Measurements from ENCODE around the gene IPP.
"Not testable (repeated sequence)": the region's sequence is repeated elsewhere in the genome, so short reads cannot be mapped to it uniquely, and the experiment has no call there.

IPP gene

DNA sequence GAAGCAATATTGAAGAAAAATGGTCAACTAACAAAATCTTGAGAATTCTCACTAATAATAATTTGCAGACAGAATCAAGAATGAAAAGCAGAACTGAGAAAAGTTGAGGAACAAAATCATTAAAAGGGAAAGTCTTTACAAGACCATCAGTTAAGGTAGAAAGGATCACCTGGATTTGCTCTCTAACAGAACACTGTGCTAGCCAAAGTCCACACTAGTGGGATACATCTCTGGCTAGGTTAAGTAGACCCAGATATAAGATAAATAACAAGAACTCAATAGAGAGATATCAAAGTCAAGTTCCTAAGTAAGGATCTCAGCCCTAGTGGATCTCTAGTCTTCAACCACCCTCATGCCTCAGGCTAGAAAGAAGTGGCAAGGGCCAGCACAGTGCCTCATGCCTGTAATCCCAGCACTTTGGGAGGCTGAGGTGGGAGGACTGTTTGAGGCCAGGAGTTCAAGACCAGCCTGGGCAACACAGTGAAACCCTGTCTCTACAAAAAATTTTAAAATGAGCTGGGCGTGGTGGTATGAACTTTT, 19.6 kb downstream of the IPP start:
- no peak for DNase-seq (ENCODE audit: low spot score)
- TF ChIP-seq, protein P1, sequence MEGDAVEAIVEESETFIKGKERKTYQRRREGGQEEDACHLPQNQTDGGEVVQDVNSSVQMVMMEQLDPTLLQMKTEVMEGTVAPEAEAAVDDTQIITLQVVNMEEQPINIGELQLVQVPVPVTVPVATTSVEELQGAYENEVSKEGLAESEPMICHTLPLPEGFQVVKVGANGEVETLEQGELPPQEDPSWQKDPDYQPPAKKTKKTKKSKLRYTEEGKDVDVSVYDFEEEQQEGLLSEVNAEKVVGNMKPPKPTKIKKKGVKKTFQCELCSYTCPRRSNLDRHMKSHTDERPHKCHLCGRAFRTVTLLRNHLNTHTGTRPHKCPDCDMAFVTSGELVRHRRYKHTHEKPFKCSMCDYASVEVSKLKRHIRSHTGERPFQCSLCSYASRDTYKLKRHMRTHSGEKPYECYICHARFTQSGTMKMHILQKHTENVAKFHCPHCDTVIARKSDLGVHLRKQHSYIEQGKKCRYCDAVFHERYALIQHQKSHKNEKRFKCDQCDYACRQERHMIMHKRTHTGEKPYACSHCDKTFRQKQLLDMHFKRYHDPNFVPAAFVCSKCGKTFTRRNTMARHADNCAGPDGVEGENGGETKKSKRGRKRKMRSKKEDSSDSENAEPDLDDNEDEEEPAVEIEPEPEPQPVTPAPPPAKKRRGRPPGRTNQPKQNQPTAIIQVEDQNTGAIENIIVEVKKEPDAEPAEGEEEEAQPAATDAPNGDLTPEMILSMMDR (IDR thresholded peaks at IDR 0.05; ENCODE audit: extremely low read depth, missing control alignments) = no peak

DNA sequence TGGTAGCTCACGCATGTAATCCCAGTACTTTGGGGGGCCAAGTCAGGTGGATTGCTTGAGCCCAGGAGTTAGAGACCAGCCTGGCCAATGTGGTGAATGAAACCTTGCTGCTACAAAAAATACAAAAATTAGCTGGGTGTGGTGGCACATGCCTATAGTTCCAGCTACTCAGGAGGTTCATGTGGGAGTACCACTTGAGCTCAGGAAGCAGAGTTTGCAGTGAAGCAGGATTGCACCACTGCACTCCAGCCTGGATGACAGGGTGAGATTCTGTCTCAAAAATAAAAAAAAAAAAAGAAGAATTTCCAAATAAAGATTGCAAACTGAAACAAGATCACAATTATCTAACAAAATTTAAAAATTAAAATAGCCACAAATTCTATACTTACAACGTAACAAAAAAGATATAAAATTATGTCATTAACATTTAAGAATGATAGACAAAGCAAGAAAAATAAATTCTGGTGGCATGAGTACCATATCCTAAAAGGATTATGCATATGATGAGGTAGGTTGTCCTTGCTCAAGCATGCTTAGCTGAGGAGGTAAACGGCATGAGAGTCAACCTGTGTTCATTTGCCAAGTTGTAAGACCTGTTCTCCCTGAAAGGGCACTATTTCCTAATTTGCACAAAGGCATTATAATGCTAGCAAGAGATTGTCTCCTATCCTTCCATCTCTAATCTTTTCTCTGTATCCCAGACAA, 20.2 kb downstream of the IPP start:
- no peak for DNase-seq (ENCODE audit: low spot score)
- TF ChIP-seq, protein P1 (IDR thresholded peaks at IDR 0.05; ENCODE audit: extremely low read depth, missing control alignments) = no peak

DNA sequence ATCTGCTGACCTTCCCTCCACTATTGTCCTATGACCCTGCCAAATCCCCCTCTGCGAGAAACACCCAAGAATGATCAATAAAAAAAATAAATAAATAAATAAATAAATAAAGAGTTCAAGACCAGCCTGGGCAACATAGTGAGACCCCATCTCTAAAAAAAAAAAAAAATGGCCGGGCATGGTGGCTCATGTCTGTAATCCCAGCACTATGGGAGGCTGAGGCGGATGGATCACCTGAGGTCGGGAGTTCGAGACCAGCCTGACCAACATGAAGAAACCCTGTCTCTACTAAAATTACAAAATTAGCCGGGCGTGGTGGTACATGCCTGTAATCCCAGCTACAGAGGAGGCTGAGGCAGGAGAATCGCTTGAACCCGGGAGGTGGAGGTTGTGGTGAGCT, 24.4 kb downstream of the IPP start:
- not testable (repeated sequence) for DNase-seq (ENCODE audit: low spot score)

DNA sequence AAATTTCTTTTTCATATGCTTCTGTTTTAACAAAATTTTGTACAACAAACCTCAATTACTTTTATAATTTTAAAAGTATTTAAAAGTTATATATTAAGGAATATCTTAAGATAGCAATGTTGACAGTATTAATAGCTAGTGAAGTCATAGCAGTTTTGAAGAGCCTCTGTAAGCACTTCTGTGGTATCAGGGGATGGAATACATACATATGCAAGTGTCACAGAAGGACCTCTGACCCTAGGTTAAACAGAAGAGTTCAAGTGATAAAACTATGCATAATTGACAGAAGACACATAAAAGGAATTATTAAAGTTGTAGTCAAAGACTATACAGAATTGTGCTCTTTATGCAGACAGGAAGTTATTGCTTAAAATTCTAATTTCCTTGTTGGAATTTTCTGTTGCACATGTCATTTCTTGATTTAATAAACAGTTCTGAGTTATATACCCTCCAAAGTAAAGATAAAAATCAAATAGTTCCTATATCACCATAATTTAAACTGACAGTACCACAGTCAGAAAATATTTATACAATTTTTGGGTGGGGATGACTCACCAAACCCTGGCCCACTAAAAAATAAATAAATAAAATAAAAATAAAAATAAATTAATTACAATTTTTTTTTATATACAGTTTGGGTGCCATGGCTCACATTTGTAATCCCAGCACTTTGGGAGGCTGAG, 27.1 kb downstream of the IPP start:
- no peak for DNase-seq (ENCODE audit: low spot score)
- TF ChIP-seq, protein P1 (IDR thresholded peaks at IDR 0.05; ENCODE audit: extremely low read depth, missing control alignments) = no peak

DNA sequence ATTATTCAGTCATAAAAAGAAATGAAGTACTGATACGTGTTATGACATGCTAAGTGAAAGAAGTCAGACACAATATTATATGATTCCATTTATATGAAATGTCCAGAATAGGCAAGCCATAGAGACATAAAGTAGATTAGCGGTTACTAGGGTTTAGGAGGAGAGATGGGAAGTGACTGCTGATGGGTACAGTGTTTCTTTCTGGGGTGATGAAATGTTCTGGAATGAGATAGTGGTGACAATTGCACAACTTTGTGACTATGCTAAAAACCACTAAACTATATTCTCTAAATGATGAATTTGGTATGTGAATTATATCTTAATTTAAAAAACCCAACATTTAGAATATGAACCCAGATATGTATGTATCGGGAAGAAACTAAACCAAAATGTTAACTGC, 27.6 kb downstream of the IPP start:
- TF ChIP-seq, protein P1 (IDR thresholded peaks at IDR 0.05; ENCODE audit: extremely low read depth, missing control alignments) = no peak
- DNase-seq (ENCODE audit: low spot score) = no peak

DNA sequence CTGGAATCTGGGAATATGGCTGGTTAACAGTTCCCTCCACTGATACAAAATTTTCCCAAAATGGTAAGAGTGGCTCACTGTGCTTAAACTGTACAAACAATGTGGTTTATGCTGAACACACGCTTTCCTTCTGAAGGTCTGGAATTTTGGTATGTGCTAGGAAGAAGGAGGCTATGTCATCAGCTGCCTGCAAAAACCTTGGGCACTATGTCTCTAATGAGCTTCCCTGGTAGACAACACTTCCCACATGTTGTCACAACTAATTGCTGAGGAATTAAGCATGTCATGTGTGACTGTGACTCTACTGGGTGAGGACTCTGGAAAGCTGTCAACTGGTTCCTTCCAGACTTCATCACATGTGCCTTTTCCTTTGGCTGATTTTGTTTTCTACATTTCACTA, 29.2 kb downstream of the IPP start:
- TF ChIP-seq, protein P1 (IDR thresholded peaks at IDR 0.05; ENCODE audit: extremely low read depth, missing control alignments) = no peak
- DNase-seq (ENCODE audit: low spot score) = no peak

DNA sequence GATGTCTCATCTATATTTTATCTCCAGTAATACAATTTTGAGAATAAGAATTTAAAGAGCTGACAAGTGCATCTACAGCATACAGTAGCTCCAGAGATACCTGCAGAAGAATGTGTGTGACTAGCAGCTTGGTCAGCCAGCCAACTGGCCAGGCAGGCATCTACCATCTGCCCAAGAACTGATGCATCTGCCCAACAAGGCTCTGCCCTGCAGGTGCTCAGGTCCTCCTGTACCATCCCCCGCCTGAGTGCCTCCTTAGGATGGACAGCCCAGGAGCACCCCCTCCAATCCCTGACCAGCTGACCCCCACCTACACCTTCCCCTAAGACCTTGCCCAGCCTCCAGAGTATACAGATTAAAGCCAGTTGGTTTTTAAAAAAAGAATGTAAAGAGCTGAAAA, 32.2 kb downstream of the IPP start:
- TF ChIP-seq, protein P1 (IDR thresholded peaks at IDR 0.05; ENCODE audit: extremely low read depth, missing control alignments) = no peak

DNA sequence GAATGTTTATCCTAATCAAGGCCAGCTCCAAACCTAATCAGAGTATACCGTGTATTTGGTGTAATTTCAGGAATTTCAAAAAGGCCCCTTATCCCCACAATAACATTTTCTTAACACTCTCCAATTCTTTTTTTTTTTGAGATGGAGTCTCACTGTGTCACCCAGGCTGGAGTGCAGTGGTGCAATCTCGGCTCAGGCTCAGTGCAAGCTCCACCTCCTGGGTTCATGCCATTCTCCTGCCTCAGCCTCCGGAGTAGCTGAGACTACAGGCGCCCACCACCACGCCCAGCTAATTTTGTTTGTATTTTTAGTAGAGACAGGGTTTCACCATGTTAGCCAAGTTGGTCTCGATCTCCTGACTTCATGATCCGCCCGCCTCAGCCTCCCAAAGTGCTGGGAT, 33.1 kb downstream of the IPP start:
- not testable (repeated sequence) for DNase-seq (ENCODE audit: low spot score)

More for the DNA sequence above, 32.2 kb downstream of the IPP start:
- no peak for DNase-seq (ENCODE audit: low spot score)
